SK-N-SH treated with all-trans-retinoic acid at 6 μM for 48 hours (cell line): ENCODE data around the gene PSMA6.

Experiments used
- CSDC2 ChIP-seq: fragments of 250-450 bp; sonication (Bioruptor Pico); IDR thresholded peaks from 2 replicates; pipeline ENCODE4 v1.5.0; 2020; ENCODE audit warnings: mild to moderate bottlenecking, moderate library complexity
- RARB ChIP-seq: fragments of 250-450 bp; sonication (Bioruptor Pico); IDR thresholded peaks from 2 replicates; pipeline ENCODE4 v1.8.0; 2021; ENCODE audit warnings: mild to moderate bottlenecking, moderate library complexity
- TCF4 ChIP-seq: fragments of 250-450 bp; sonication (Bioruptor Pico); IDR thresholded peaks from 2 replicates; pipeline ENCODE4 v1.8.0; 2021; ENCODE audit warnings: mild to moderate bottlenecking, moderate library complexity, borderline replicate concordance
- ZC3H10 ChIP-seq: fragments of 250-450 bp; sonication (Bioruptor Pico); IDR thresholded peaks from 2 replicates; pipeline ENCODE4 v1.5.1; 2021; ENCODE audit warnings: mild to moderate bottlenecking, moderate library complexity
- ZFP3 ChIP-seq: fragments of 250-450 bp; sonication (Bioruptor Pico); IDR thresholded peaks from 2 replicates; pipeline ENCODE4 v1.5.0; 2020; ENCODE audit warnings: mild to moderate bottlenecking, moderate library complexity
- TF ChIP-seq, protein P1 (sequence below): fragments of 250-450 bp; sonication (Bioruptor Pico); IDR thresholded peaks from 2 replicates; pipeline ENCODE4 v1.5.1; 2020; ENCODE audit warnings: low read depth, mild to moderate bottlenecking, moderate library complexity
- TF ChIP-seq, protein P2 (sequence below): fragments of 250-450 bp; sonication (Bioruptor Pico); IDR thresholded peaks from 2 replicates; pipeline ENCODE4 v1.8.0; 2021; ENCODE audit warnings: low read depth, mild to moderate bottlenecking, moderate library complexity, borderline replicate concordance
- TF ChIP-seq, protein P3 (sequence below): fragments of 250-450 bp; sonication (Bioruptor Pico); IDR thresholded peaks from 2 replicates; pipeline ENCODE4 v1.8.0; 2020; ENCODE audit warnings: mild to moderate bottlenecking, moderate library complexity, borderline replicate concordance

DNA sequence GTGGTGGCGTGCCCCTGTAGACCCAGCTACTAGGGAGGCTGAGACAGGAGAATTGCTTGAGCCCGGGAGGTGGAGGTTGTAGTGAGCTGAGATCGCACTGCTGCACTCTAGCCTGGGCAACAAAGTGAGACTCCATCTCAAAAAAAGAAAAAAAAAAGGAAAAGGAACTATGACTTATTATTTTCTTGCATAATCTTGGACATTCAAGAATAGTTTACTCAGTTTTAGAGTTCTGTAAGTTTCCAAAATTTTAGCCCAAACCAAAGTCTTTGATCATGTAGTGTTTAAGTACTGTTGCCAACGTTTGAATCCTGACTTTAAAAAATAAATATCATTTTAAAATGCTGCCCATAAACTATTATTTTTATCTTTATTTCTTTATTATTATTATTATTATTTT is 6.2 kb downstream of the PSMA6 start:
- TF ChIP-seq TCF4 (CRISPR knock-in tag) (no peak), ZFP3 (CRISPR knock-in tag) (no peak), ZC3H10 (CRISPR knock-in tag) (no peak), CSDC2 (CRISPR knock-in tag) (no peak), RARB (CRISPR knock-in tag) (no peak)
- TF ChIP-seq, protein P1, sequence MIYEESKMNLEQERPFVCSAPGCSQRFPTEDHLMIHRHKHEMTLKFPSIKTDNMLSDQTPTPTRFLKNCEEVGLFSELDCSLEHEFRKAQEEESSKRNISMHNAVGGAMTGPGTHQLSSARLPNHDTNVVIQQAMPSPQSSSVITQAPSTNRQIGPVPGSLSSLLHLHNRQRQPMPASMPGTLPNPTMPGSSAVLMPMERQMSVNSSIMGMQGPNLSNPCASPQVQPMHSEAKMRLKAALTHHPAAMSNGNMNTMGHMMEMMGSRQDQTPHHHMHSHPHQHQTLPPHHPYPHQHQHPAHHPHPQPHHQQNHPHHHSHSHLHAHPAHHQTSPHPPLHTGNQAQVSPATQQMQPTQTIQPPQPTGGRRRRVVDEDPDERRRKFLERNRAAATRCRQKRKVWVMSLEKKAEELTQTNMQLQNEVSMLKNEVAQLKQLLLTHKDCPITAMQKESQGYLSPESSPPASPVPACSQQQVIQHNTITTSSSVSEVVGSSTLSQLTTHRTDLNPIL: no peak
- TF ChIP-seq, protein P2, sequence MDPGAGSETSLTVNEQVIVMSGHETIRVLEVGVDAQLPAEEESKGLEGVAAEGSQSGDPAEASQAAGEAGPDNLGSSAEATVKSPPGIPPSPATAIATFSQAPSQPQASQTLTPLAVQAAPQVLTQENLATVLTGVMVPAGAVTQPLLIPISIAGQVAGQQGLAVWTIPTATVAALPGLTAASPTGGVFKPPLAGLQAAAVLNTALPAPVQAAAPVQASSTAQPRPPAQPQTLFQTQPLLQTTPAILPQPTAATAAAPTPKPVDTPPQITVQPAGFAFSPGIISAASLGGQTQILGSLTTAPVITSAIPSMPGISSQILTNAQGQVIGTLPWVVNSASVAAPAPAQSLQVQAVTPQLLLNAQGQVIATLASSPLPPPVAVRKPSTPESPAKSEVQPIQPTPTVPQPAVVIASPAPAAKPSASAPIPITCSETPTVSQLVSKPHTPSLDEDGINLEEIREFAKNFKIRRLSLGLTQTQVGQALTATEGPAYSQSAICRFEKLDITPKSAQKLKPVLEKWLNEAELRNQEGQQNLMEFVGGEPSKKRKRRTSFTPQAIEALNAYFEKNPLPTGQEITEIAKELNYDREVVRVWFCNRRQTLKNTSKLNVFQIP (CRISPR knock-in tag): no peak
- TF ChIP-seq, protein P3, sequence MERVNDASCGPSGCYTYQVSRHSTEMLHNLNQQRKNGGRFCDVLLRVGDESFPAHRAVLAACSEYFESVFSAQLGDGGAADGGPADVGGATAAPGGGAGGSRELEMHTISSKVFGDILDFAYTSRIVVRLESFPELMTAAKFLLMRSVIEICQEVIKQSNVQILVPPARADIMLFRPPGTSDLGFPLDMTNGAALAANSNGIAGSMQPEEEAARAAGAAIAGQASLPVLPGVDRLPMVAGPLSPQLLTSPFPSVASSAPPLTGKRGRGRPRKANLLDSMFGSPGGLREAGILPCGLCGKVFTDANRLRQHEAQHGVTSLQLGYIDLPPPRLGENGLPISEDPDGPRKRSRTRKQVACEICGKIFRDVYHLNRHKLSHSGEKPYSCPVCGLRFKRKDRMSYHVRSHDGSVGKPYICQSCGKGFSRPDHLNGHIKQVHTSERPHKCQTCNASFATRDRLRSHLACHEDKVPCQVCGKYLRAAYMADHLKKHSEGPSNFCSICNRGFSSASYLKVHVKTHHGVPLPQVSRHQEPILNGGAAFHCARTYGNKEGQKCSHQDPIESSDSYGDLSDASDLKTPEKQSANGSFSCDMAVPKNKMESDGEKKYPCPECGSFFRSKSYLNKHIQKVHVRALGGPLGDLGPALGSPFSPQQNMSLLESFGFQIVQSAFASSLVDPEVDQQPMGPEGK (CRISPR knock-in tag): no peak
